KMS-11 (cell line): Measurements from ENCODE around the gene OGA.

Source experiments
- H2AFZ ChIP-seq: fragments of 200-600 bp; sonication (generic); 2 replicates; pipeline ENCODE4 v1.6.1; 2016; ENCODE audit warnings: antibody characterized with exemption, mixed run types, low read depth
- H3K27ac ChIP-seq: fragments of 200-600 bp; sonication (generic); 2 replicates; pipeline ENCODE4 v1.6.1; 2016; ENCODE audit warnings: mild to moderate bottlenecking, mixed run types
- H3K27me3 ChIP-seq: fragments of 200-600 bp; sonication (generic); 2 replicates; pipeline ENCODE4 v1.6.1; 2017; ENCODE audit warnings: mild to moderate bottlenecking, low read depth, mixed run types, moderate library complexity; ENCODE audit not compliant: insufficient read depth
- H3K36me3 ChIP-seq: fragments of 200-600 bp; sonication (generic); 2 replicates; pipeline ENCODE4 v1.6.1; 2017; ENCODE audit warnings: mild to moderate bottlenecking, mixed run types; ENCODE audit not compliant: insufficient read depth
- H3K4me1 ChIP-seq: fragments of 200-600 bp; sonication (generic); 2 replicates; pipeline ENCODE4 v1.6.1; 2016; ENCODE audit warnings: mild to moderate bottlenecking, low read depth, mixed run types; ENCODE audit not compliant: poor library complexity, severe bottlenecking
- H3K4me2 ChIP-seq: fragments of 200-600 bp; sonication (generic); 2 replicates; pipeline ENCODE4 v1.7.0; 2016; ENCODE audit warnings: mild to moderate bottlenecking, mixed run types
- H3K4me3 ChIP-seq: fragments of 200-600 bp; sonication (generic); IDR thresholded peaks from 2 replicates; pipeline ENCODE4 v1.6.1; 2017; ENCODE audit warnings: low read depth, low read length, mixed read lengths; ENCODE audit not compliant: insufficient read depth
- H3K79me2 ChIP-seq: fragments of 200-600 bp; sonication (generic); 2 replicates; pipeline ENCODE4 v1.6.1; 2016; ENCODE audit warnings: low read depth, mixed run types; ENCODE audit not compliant: insufficient read depth
- H3K9ac ChIP-seq: fragments of 200-600 bp; sonication (generic); 2 replicates; pipeline ENCODE4 v1.6.1; 2016; ENCODE audit warnings: mild to moderate bottlenecking, mixed run types
- H4K20me1 ChIP-seq: fragments of 200-600 bp; sonication (generic); 2 replicates; pipeline ENCODE4 v1.6.1; 2016; ENCODE audit warnings: mild to moderate bottlenecking, mixed run types; ENCODE audit not compliant: insufficient read depth
- CTCF ChIP-seq: fragments of 200-600 bp; sonication (generic); conservative IDR thresholded peaks from 2 replicates; pipeline ENCODE4 v1.6.1; 2017; ENCODE audit warnings: low read depth, mild to moderate bottlenecking, antibody characterized with exemption, low read length, moderate library complexity, mixed read lengths

OGA gene

GRCh38 chr10:101857802-101858476 lies 39.7 kb upstream of the OGA start:
- H3K27me3 ChIP-seq: no peaks in the 10 kb centered on the region
- no peaks in the 10 kb centered on the region for H4K20me1 ChIP-seq
- no peaks in the 10 kb centered on the region for H3K4me1 ChIP-seq
- TF ChIP-seq CTCF: no peak
- no peak overlapping the region for H3K4me2 ChIP-seq
- no peak overlapping the region for H3K9ac ChIP-seq
- H2AFZ ChIP-seq: no peak overlapping the region
- no peaks in the 10 kb centered on the region for H3K36me3 ChIP-seq
- no peaks in the 10 kb centered on the region for H3K79me2 ChIP-seq
- no peak overlapping the region for H3K27ac ChIP-seq
- H3K4me3 ChIP-seq: no peak overlapping the region

DNA sequence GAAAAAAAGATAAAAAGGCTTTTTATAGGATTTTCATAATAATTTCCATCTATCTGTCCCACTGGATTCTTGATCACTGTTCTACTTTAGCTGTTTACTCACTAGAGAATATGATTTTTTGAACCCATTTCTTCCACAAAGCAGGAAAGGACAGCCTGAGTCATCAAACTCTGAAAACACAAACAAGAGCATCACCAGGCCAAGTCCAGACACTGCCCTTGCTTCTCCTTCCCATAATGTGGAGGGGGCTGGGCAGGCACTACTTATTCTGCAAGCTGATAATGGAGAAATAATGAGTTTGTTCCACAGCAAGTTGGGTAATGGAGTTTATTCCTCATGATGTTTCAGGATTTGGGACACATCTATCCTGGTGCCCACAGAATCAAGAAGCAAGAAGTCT lies 38.4 kb upstream of the OGA start:
- H4K20me1 ChIP-seq: no peaks in the 10 kb centered on the region
- no peak for TF ChIP-seq CTCF
- no peak overlapping the region for H2AFZ ChIP-seq
- no peak overlapping the region for H3K4me2 ChIP-seq
- no peaks in the 10 kb centered on the region for H3K79me2 ChIP-seq
- H3K27me3 ChIP-seq: no peaks in the 10 kb centered on the region
- no peak overlapping the region for H3K27ac ChIP-seq
- H3K4me3 ChIP-seq: no peak overlapping the region
- no peaks in the 10 kb centered on the region for H3K36me3 ChIP-seq
- no peak overlapping the region for H3K9ac ChIP-seq
- no peaks in the 10 kb centered on the region for H3K4me1 ChIP-seq

DNA sequence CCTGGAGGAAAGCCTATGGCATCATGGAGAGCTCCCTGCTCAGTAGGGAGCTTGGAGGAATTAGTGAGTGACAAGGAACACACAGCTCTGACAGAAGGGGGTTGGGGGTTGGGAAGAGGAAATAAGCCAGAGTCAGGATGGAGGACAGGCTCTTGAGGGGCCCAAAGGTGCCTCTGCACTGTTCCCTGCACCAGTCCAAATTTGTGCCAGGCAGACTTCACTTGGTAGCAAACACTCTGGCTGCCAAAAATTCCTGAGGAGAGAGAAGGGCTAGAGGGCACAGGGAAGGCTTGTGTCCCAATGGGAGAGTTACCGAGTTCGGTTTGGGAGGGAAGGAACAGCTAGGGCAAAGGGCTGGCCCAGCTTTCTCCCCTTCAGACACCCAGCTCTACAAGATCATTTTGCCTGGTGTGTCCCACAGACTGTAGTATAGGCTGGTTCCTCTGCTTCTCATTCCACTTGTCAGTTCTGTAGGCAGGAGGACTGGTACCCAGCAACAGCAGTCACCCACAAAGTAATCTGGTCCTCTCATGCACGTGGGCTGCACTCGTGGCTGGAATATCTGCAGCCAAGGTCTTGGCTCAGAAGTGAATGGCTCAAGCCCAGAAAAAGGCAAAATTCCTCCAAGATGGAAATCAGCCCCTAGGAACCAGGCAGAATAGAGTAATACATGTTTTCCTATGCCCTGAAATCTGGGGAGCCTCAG lies 33.3 kb upstream of the OGA start:
- Histone ChIP-seq H3K79me2 (no peaks in the 10 kb centered on the region), H2AFZ (no peak overlapping the region), H3K36me3 (no peaks in the 10 kb centered on the region), H3K27me3 (no peaks in the 10 kb centered on the region), H3K9ac (no peak overlapping the region), H3K4me3 (no peak overlapping the region), H3K4me2 (no peak overlapping the region), H3K27ac (no peak overlapping the region), H4K20me1 (no peaks in the 10 kb centered on the region), H3K4me1 (no peaks in the 10 kb centered on the region)
- TF ChIP-seq CTCF: no peak

- Histone ChIP-seq H4K20me1 (no peaks in the 10 kb centered on the region), H3K27ac (no peak overlapping the region), H2AFZ (no peak overlapping the region), H3K9ac (no peak overlapping the region), H3K4me3 (no peak overlapping the region), H3K4me1 (no peaks in the 10 kb centered on the region), H3K79me2 (no peaks in the 10 kb centered on the region), H3K36me3 (no peaks in the 10 kb centered on the region), H3K27me3 (no peaks in the 10 kb centered on the region), H3K4me2 (no peak overlapping the region)
- no peak for TF ChIP-seq CTCF
Measured at GRCh38 chr10:101850749-101851148, 32.5 kb upstream of the OGA start.
